Upper lobe of left lung (tissue), 4 donors: ENCODE results near the gene KCNQ4.

Experiments used
- CTCF ChIP-seq, 6 experiments: fragments of 450-650 bp in 4 of 6; fragments of 200-600 bp in 2 of 6; sonication (generic) in 2 of 6; IDR thresholded peaks; one replicate each; pipeline ENCODE4 v1.5.1; 2016 to 2019; ENCODE audit warnings: antibody characterized with exemption in 6 of 6
- EP300 ChIP-seq, 4 donors: sonication (generic); formaldehyde crosslinking; IDR thresholded peaks; one replicate each; pipeline ENCODE4 v1.5.1; 2017; ENCODE audit warnings: antibody characterized with exemption in 4 of 4, control low read depth in 2 of 4

GRCh38 chr1:40799351-40799867 lies 15.8 kb downstream of the KCNQ4 start:
- TF ChIP-seq CTCF (IDR thresholded peaks at IDR 0.05) (no peak), EP300 (IDR thresholded peaks at IDR 0.05) (no peak)
